Chondrocyte (in vitro differentiated cells): ENCODE measurements around the gene IGFL3. TPM values are rescaled to one million over a fixed set of nuclear protein-coding genes. Genes with fewer than 3 reads are reported as not detected.
"Not testable (repeated sequence)": the region's sequence is repeated elsewhere in the genome, so short reads cannot be mapped to it uniquely, and the experiment has no call there.

Experiments used
- DNase-seq: peaks from one replicate; pipeline ENCODE4 v3.0.0; 2021; ENCODE audit warnings: mixed read lengths, low spot score
- H3K27ac Mint-ChIP-seq: one replicate; pipeline ENCODE4 v1.8.0; 2021; ENCODE audit warnings: mild to moderate bottlenecking, moderate library complexity, mixed read lengths; ENCODE audit not compliant: unreplicated experiment
- H3K27me3 Mint-ChIP-seq: 2 replicates; pipeline ENCODE4 v1.8.0; 2021; ENCODE audit warnings: low read depth, mixed read lengths
- H3K36me3 Mint-ChIP-seq: 2 replicates; pipeline ENCODE4 v1.8.0; 2021; ENCODE audit warnings: low read depth, mixed read lengths
- H3K4me1 Mint-ChIP-seq: 2 replicates; pipeline ENCODE4 v1.8.0; 2021; ENCODE audit warnings: low read depth, mild to moderate bottlenecking, mixed read lengths
- H3K4me3 Mint-ChIP-seq: one replicate; pipeline ENCODE4 v1.8.0; 2021; ENCODE audit warnings: mild to moderate bottlenecking, moderate library complexity, mixed read lengths; ENCODE audit not compliant: unreplicated experiment
- H3K9me3 Mint-ChIP-seq: 2 replicates; pipeline ENCODE4 v1.8.0; 2021; ENCODE audit warnings: low read depth, mixed read lengths
- CTCF ChIP-seq: fragments of 200-600 bp; sonication (generic); IDR thresholded peaks from 2 replicates; pipeline ENCODE4 v1.5.0; 2021; ENCODE audit warnings: antibody characterized with exemption, mild to moderate bottlenecking, moderate library complexity
- long read RNA-seq: library from polyadenylated mRNA; stranded (forward); transcript quantifications from one replicate; pipeline ENCODE4 v2.0.0, GENCODE V29; 2021
- total RNA-seq: library from RNA; stranded (reverse); gene quantifications from 3 replicates; pipeline ENCODE4 v1.2.1, GENCODE V29; 2021

The IGFL3 gene
- total RNA-seq: 0.70 to 1.1 TPM in 2 of 3 replicates, not detected in the other
- long read RNA-seq: 0 reads

GRCh38 chr19:46124638-46125115 is at the start of gene IGFL3:
TSS of gene IGFL3 (minus strand) at chr19:46124688. CDS start at chr19:46124649, 39 bp downstream.
- Mint-ChIP-seq H3K27me3 (peaks cover 44% of the 10 kb centered on the region), H3K27ac (no peak within 1 kb of the TSS), H3K9me3 (peaks cover 15% of the 10 kb centered on the region), H3K4me1 (peaks cover 2% of the 10 kb centered on the region), H3K36me3 (peaks cover 10% of the 10 kb centered on the region), H3K4me3 (no peak within 1 kb of the TSS)
- no peak for DNase-seq
- TF ChIP-seq CTCF: no peak

GRCh38 chr19:46173886-46174480 is 49.5 kb upstream of the IGFL3 start:
- Mint-ChIP-seq H3K4me3 (no peak overlapping the region), H3K36me3 (peaks cover 9% of the 10 kb centered on the region), H3K27me3 (peaks cover 65% of the 10 kb centered on the region), H3K9me3 (peaks cover 8% of the 10 kb centered on the region), H3K27ac (no peak overlapping the region), H3K4me1 (no peaks in the 10 kb centered on the region)
- DNase-seq: no peak
- no peak for TF ChIP-seq CTCF

- H3K27me3 Mint-ChIP-seq: peaks cover 59% of the 10 kb centered on the region
- no peak overlapping the region for H3K4me3 Mint-ChIP-seq
- H3K9me3 Mint-ChIP-seq: peaks cover 25% of the 10 kb centered on the region
- DNase-seq: no peak
- H3K27ac Mint-ChIP-seq: no peak overlapping the region
- TF ChIP-seq CTCF: no peak
- no peaks in the 10 kb centered on the region for H3K4me1 Mint-ChIP-seq
- H3K36me3 Mint-ChIP-seq: peaks cover 15% of the 10 kb centered on the region
These were observed 38.2 kb upstream of the IGFL3 start for GRCh38 chr19:46162731-46163130.

GRCh38 chr19:46161642-46162257 is 37.3 kb upstream of the IGFL3 start:
- not testable (repeated sequence) for H3K27ac Mint-ChIP-seq, H3K4me3 Mint-ChIP-seq, DNase-seq, H3K4me1 Mint-ChIP-seq
- peaks cover 25% of the 10 kb centered on the region for H3K9me3 Mint-ChIP-seq
- H3K27me3 Mint-ChIP-seq: peaks cover 52% of the 10 kb centered on the region
- peaks cover 15% of the 10 kb centered on the region for H3K36me3 Mint-ChIP-seq

GRCh38 chr19:46160233-46160775 is 35.8 kb upstream of the IGFL3 start:
- Mint-ChIP-seq H3K4me3 (no peak overlapping the region), H3K27ac (no peak overlapping the region), H3K27me3 (peaks cover 46% of the 10 kb centered on the region), H3K9me3 (peaks cover 25% of the 10 kb centered on the region), H3K4me1 (peaks cover 6% of the 10 kb centered on the region), H3K36me3 (peaks cover 15% of the 10 kb centered on the region)
- DNase-seq: no peak
- no peak for TF ChIP-seq CTCF
